K562 (cell line): Measurements from ENCODE around the gene PPP1R10. TPM values are rescaled to one million over a fixed set of nuclear protein-coding genes. Genes with fewer than 3 reads are reported as not detected.

Source experiments
- CXXC5 ChIP-seq: fragments of 250-450 bp; sonication (Bioruptor Pico); IDR thresholded peaks from 2 replicates; pipeline ENCODE4 v1.8.0; 2022; ENCODE audit warnings: inconsistent platforms, mild to moderate bottlenecking, moderate library complexity
- DNMT1 ChIP-seq: fragments of 450-650 bp; IDR thresholded peaks from 2 replicates; pipeline ENCODE4 v1.6.1; 2016; ENCODE audit warnings: antibody characterized with exemption, mild to moderate bottlenecking
- EGR1 ChIP-seq: fragments of 450-650 bp; conservative IDR thresholded peaks from 2 replicates; pipeline ENCODE4 v1.6.1; 2017; ENCODE audit warnings: mild to moderate bottlenecking
- MCM5 ChIP-seq: fragments of 450-650 bp; IDR thresholded peaks from 2 replicates; pipeline ENCODE4 v1.6.1; 2016; ENCODE audit warnings: low read depth
- PHF20 ChIP-seq: fragments of 450-650 bp; IDR thresholded peaks from 2 replicates; pipeline ENCODE4 v1.6.1; 2018; ENCODE audit not compliant: partially characterized antibody
- POLR2B ChIP-seq: fragments of 450-650 bp; IDR thresholded peaks from 2 replicates; pipeline ENCODE4 v1.6.1; 2018; ENCODE audit warnings: low read depth; ENCODE audit not compliant: partially characterized antibody
- SMARCA5 ChIP-seq: fragments of 450-650 bp; IDR thresholded peaks from 2 replicates; pipeline ENCODE4 v1.6.1; 2016
- SMARCB1 ChIP-seq: IDR thresholded peaks from 2 replicates; pipeline ENCODE4 v1.6.1; 2011; ENCODE audit warnings: improper control_type of control experiment, low read depth; ENCODE audit not compliant: insufficient read length
- SRF ChIP-seq, 2 experiments: fragments of 250-450, 450-650 bp in 1 of 2; sonication (Bioruptor Pico) in 1 of 2; sonication (generic) in 1 of 2; formaldehyde crosslinking; IDR thresholded peaks; 2 replicates each; pipeline versions ENCODE4 v1.5.0 to v1.5.1; 2020 to 2022; ENCODE audit warnings: mild to moderate bottlenecking in 1 of 2, missing genetic modification reagents in 1 of 2
- TEAD2 ChIP-seq: fragments of 450-650 bp; IDR thresholded peaks from 2 replicates; pipeline ENCODE4 v1.6.1; 2016; ENCODE audit warnings: missing genetic modification characterization, control low read depth, missing compliant biosample characterization
- ZNF75A ChIP-seq: fragments of 450-650 bp; formaldehyde crosslinking; IDR thresholded peaks from 2 replicates; pipeline ENCODE4 v1.4.0; 2020; ENCODE audit warnings: mild to moderate bottlenecking
- polyA plus RNA-seq, 8 experiments: library from polyadenylated mRNA; depleted of rRNA in 4 of 8; stranded (reverse) in 5 of 8; unstranded in 3 of 8; fragments of >200 nt; fragmentation: Nextera tagmentation in 2 of 8; fragmentation: Illumina TruSeq in 1 of 8; extraction: Ambion mirVana in 2 of 8; extraction: Trizol in 1 of 8; gene quantifications; 2 replicates each; pipeline versions ENCODE4 v1.2.1 to v1.2.3, GENCODE V29; 2011 to 2014; ENCODE audit warnings: inconsistent platforms in 1 of 8, missing spikeins in 1 of 8
- total RNA-seq, 7 experiments: library from RNA; depleted of rRNA in 6 of 7; stranded (reverse); fragments of >200 nt in 6 of 7; fragmentation: Illumina TruSeq in 2 of 7; extraction: Trizol in 2 of 7; gene quantifications; 2 replicates each; pipeline versions ENCODE4 v1.2.1 to v1.2.3, GENCODE V29; 2011 to 2021; ENCODE audit warnings: low replicate concordance in 1 of 7
- TF ChIP-seq, protein P1 (sequence below): fragments of 250-450 bp; sonication (Bioruptor Pico); IDR thresholded peaks from 2 replicates; pipeline ENCODE4 v1.9.0; 2021; ENCODE audit warnings: mild to moderate bottlenecking, inconsistent platforms
- TF ChIP-seq, protein P2 (sequence below): fragments of 250-450 bp; sonication (Bioruptor Pico); IDR thresholded peaks from 2 replicates; pipeline ENCODE4 v1.5.0; 2021
- TF ChIP-seq, protein P3 (sequence below), 3 experiments: IDR thresholded peaks in 2 of 3; conservative IDR thresholded peaks in 1 of 3; 2 replicates each; pipeline ENCODE4 v1.5.1; 2011 to 2012; ENCODE audit warnings: low read length in 3 of 3, mild to moderate bottlenecking in 3 of 3, control low read depth in 2 of 3, improper control_type of control experiment in 1 of 3, inconsistent platforms in 1 of 3, low read depth in 1 of 3, mixed read lengths in 1 of 3, moderate library complexity in 1 of 3; ENCODE audit not compliant: insufficient read depth in 2 of 3
- TF ChIP-seq, protein P4 (sequence below): fragments of 450-650 bp; IDR thresholded peaks from 2 replicates; pipeline ENCODE4 v1.6.1; 2016; ENCODE audit warnings: antibody characterized with exemption
- TF ChIP-seq, protein P5 (sequence below): fragments of 450-650 bp; formaldehyde crosslinking; IDR thresholded peaks from 2 replicates; pipeline ENCODE4 v1.4.0; 2022; ENCODE audit warnings: missing genetic modification characterization

PPP1R10 gene
- total and polyA plus RNA-seq, 9 of the 15 experiments (the other 6 are each of a cell fraction or from before 2014, with no cell fraction given), result 14.1 to 65.5 (median 32.6) TPM

DNA sequence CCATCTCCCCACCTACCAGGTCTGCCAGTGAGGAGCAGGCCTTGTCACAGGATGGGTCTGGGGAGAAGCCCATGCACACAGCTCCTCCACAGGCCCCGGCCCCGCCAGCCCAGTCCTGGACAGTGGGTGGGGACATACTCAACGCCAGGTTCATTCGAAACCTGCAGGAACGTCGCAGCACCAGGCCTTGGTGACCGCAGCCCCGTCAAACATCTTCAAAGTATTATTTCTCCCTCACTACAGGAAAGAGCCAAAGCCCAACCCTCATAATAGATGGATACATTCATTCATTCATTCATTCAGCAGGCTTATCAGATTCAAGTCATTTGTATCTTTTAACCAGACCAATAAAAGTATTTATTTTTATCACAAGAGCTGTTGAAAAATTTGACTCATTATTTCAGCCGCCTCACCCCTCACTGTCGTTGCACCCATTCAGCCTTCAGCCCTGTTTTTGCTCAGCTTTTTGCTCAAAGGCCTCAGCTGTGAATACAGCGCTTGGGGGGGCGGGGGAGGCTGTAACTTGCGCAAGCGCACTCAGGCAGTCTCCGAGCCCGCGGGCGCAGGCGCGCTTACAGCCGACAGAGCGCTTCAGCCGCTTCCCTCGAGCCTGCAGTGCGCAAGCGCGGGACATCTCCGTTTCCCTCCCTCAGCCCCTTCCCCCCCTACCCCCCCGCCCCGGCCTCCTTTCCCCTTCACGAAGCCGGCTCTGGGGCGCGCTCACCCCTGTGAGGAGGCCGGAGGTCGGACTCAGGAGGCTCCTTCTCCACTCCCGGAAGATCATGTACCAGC lies 29.6 kb upstream of the PPP1R10 start, which contains the start of gene C6orf136 (continued):
- TF ChIP-seq, protein P1, sequence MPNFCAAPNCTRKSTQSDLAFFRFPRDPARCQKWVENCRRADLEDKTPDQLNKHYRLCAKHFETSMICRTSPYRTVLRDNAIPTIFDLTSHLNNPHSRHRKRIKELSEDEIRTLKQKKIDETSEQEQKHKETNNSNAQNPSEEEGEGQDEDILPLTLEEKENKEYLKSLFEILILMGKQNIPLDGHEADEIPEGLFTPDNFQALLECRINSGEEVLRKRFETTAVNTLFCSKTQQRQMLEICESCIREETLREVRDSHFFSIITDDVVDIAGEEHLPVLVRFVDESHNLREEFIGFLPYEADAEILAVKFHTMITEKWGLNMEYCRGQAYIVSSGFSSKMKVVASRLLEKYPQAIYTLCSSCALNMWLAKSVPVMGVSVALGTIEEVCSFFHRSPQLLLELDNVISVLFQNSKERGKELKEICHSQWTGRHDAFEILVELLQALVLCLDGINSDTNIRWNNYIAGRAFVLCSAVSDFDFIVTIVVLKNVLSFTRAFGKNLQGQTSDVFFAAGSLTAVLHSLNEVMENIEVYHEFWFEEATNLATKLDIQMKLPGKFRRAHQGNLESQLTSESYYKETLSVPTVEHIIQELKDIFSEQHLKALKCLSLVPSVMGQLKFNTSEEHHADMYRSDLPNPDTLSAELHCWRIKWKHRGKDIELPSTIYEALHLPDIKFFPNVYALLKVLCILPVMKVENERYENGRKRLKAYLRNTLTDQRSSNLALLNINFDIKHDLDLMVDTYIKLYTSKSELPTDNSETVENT (CRISPR knock-in tag), result no peak
- no peak for TF ChIP-seq SMARCA5
- TF ChIP-seq TEAD2 (tag), result no peak
- 0 out of 2 replicates have a peak, but pooled peaks have one; percentile 2 for TF ChIP-seq CXXC5
- TF ChIP-seq, protein P2, sequence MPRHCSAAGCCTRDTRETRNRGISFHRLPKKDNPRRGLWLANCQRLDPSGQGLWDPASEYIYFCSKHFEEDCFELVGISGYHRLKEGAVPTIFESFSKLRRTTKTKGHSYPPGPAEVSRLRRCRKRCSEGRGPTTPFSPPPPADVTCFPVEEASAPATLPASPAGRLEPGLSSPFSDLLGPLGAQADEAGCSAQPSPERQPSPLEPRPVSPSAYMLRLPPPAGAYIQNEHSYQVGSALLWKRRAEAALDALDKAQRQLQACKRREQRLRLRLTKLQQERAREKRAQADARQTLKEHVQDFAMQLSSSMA (CRISPR knock-in tag), result no peak
- no peak for TF ChIP-seq SMARCB1
- TF ChIP-seq, protein P3, sequence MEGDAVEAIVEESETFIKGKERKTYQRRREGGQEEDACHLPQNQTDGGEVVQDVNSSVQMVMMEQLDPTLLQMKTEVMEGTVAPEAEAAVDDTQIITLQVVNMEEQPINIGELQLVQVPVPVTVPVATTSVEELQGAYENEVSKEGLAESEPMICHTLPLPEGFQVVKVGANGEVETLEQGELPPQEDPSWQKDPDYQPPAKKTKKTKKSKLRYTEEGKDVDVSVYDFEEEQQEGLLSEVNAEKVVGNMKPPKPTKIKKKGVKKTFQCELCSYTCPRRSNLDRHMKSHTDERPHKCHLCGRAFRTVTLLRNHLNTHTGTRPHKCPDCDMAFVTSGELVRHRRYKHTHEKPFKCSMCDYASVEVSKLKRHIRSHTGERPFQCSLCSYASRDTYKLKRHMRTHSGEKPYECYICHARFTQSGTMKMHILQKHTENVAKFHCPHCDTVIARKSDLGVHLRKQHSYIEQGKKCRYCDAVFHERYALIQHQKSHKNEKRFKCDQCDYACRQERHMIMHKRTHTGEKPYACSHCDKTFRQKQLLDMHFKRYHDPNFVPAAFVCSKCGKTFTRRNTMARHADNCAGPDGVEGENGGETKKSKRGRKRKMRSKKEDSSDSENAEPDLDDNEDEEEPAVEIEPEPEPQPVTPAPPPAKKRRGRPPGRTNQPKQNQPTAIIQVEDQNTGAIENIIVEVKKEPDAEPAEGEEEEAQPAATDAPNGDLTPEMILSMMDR (IDR thresholded peaks at IDR 0.05 in 2 of 3, conservative IDR thresholded peaks at IDR 0.05 in 1 of 3; ENCODE audit: insufficient read depth in 2 of 3, low read depth in 1 of 3, low read length in 3 of 3), result no peak
- TF ChIP-seq PHF20, result no peak
- no peak for TF ChIP-seq DNMT1
- TF ChIP-seq ZNF75A (CRISPR knock-in tag), result no peak
- no peak for TF ChIP-seq EGR1
- no peak for TF ChIP-seq SRF (CRISPR knock-in tag; IDR thresholded peaks at IDR 0.05)
- TF ChIP-seq, protein P4, sequence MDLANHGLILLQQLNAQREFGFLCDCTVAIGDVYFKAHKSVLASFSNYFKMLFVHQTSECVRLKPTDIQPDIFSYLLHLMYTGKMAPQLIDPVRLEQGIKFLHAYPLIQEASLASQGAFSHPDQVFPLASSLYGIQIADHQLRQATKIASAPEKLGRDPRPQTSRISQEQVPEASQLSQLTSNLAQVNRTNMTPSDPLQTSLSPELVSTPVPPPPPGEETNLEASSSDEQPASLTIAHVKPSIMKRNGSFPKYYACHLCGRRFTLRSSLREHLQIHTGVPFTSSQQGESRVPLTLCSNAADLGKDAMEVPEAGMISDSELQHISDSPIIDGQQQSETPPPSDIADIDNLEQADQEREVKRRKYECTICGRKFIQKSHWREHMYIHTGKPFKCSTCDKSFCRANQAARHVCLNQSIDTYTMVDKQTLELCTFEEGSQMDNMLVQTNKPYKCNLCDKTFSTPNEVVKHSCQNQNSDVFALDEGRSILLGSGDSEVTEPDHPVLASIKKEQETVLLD, result peak; percentile 96
- peak; percentile 57 for TF ChIP-seq POLR2B
- TF ChIP-seq, protein P5, sequence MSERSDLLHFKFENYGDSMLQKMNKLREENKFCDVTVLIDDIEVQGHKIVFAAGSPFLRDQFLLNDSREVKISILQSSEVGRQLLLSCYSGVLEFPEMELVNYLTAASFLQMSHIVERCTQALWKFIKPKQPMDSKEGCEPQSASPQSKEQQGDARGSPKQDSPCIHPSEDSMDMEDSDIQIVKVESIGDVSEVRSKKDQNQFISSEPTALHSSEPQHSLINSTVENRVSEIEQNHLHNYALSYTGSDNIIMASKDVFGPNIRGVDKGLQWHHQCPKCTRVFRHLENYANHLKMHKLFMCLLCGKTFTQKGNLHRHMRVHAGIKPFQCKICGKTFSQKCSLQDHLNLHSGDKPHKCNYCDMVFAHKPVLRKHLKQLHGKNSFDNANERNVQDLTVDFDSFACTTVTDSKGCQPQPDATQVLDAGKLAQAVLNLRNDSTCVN (CRISPR knock-in tag), result no peak
- no peak for TF ChIP-seq MCM5
